SU-DHL-6 (cell line): Measurements from ENCODE around the gene DYNLT3.

Experiments
- H2AFZ ChIP-seq: fragments of 200-600 bp; sonication (generic); 2 replicates; pipeline ENCODE4 v1.6.1; 2014; ENCODE audit warnings: low read depth, mild to moderate bottlenecking, moderate library complexity, mixed read lengths, antibody characterized with exemption, low read length; ENCODE audit not compliant: severe bottlenecking
- H3F3A ChIP-seq: fragments of 200-600 bp; shearing (Covaris generic); 2 replicates; pipeline ENCODE4 v1.6.0; 2016; ENCODE audit warnings: antibody characterized with exemption, mild to moderate bottlenecking; ENCODE audit not compliant: insufficient read depth
- H3K27ac ChIP-seq: fragments of 200-600 bp; sonication (generic); 2 replicates; pipeline ENCODE4 v1.5.1; 2016; ENCODE audit warnings: low read depth, mild to moderate bottlenecking, low read length, moderate library complexity, mixed read lengths
- H3K27me3 ChIP-seq: fragments of 200-600 bp; sonication (generic), shearing (Covaris generic); 2 replicates; pipeline ENCODE4 v1.6.0; 2014; ENCODE audit warnings: mild to moderate bottlenecking, low read length
- H3K36me3 ChIP-seq: fragments of 200-600 bp; sonication (generic); 2 replicates; pipeline ENCODE4 v1.6.1; 2014; ENCODE audit warnings: mild to moderate bottlenecking, low read length, mixed read lengths
- H3K4me2 ChIP-seq: fragments of 300-600, 200-600 bp; shearing (Covaris generic), sonication (generic); 2 replicates; pipeline ENCODE4 v1.6.0; 2014; ENCODE audit warnings: low read length, low read depth, mild to moderate bottlenecking; ENCODE audit not compliant: poor library complexity, severe bottlenecking
- H3K4me3 ChIP-seq: fragments of 200-600 bp; sonication (generic); 2 replicates; pipeline ENCODE4 v1.5.1; 2014; ENCODE audit warnings: antibody characterized with exemption, low read length, mild to moderate bottlenecking, mixed read lengths; ENCODE audit not compliant: insufficient read depth, poor library complexity, severe bottlenecking
- H3K79me2 ChIP-seq: fragments of 200-600 bp; sonication (generic); 2 replicates; pipeline ENCODE4 v1.6.1; 2014; ENCODE audit warnings: mild to moderate bottlenecking, low read length, moderate library complexity; ENCODE audit not compliant: insufficient read depth
- H3K9ac ChIP-seq: fragments of 200-600 bp; sonication (generic); 2 replicates; pipeline ENCODE4 v1.7.0; 2014; ENCODE audit warnings: mild to moderate bottlenecking, low read length
- H3K9me2 ChIP-seq: fragments of 200-600 bp; sonication (generic); replicated peaks from 2 replicates; pipeline ENCODE4 v1.6.1; 2014; ENCODE audit warnings: low read length; ENCODE audit not compliant: insufficient read depth
- H3K9me3 ChIP-seq: fragments of 200-600 bp; sonication (generic); 2 replicates; pipeline ENCODE4 v1.6.1; 2014; ENCODE audit warnings: low read length, mixed read lengths; ENCODE audit not compliant: insufficient read depth
- H4K20me1 ChIP-seq: fragments of 200-600 bp; sonication (generic); 2 replicates; pipeline ENCODE4 v1.6.1; 2014; ENCODE audit warnings: low read depth, mild to moderate bottlenecking, antibody characterized with exemption, low read length, moderate library complexity, mixed read lengths
- EZH2phosphoT487 ChIP-seq: fragments of 200-600 bp; sonication (generic), shearing (Covaris generic); conservative IDR thresholded peaks from 2 replicates; pipeline ENCODE4 v1.6.1; 2018; ENCODE audit warnings: mild to moderate bottlenecking, antibody characterized with exemption, low read length, moderate library complexity, mixed read lengths
- TF ChIP-seq, protein P1 (sequence below): fragments of 200-600 bp; sonication (generic); IDR thresholded peaks from one replicate; pipeline ENCODE4 v1.5.1; 2017; ENCODE audit warnings: antibody characterized with exemption, mild to moderate bottlenecking, low read length, moderate library complexity; ENCODE audit not compliant: insufficient read depth, poor library complexity, severe bottlenecking

DYNLT3 gene

DNA sequence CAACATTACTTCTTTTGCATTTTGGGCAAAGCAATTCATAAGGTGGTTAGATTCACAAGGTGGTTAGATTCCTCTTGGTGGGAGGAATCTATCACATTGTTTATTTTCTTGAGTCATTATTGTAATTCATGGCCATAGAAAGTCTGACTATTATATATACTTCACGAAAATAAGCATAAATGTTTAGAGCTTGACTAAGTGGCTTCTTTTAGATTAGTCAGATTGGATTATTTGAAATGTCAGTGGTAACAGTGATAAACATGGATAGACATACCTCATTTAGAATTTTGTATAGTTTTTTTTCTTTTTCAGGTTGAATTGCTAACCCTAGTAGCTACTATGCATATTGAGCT lies 24.9 kb upstream of the DYNLT3 start:
- Histone ChIP-seq H3F3A (no peaks in the 10 kb centered on the region), H3K79me2 (no peaks in the 10 kb centered on the region), H3K36me3 (no peaks in the 10 kb centered on the region), H3K4me3 (no peak overlapping the region), H3K27me3 (no peaks in the 10 kb centered on the region), H3K9me3 (no peaks in the 10 kb centered on the region), H2AFZ (no peak overlapping the region), H3K27ac (no peak overlapping the region), H3K9ac (no peak overlapping the region), H3K4me2 (no peak overlapping the region), H3K9me2 (no peaks in the 10 kb centered on the region), H4K20me1 (no peaks in the 10 kb centered on the region)
- TF ChIP-seq, protein P1, sequence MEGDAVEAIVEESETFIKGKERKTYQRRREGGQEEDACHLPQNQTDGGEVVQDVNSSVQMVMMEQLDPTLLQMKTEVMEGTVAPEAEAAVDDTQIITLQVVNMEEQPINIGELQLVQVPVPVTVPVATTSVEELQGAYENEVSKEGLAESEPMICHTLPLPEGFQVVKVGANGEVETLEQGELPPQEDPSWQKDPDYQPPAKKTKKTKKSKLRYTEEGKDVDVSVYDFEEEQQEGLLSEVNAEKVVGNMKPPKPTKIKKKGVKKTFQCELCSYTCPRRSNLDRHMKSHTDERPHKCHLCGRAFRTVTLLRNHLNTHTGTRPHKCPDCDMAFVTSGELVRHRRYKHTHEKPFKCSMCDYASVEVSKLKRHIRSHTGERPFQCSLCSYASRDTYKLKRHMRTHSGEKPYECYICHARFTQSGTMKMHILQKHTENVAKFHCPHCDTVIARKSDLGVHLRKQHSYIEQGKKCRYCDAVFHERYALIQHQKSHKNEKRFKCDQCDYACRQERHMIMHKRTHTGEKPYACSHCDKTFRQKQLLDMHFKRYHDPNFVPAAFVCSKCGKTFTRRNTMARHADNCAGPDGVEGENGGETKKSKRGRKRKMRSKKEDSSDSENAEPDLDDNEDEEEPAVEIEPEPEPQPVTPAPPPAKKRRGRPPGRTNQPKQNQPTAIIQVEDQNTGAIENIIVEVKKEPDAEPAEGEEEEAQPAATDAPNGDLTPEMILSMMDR: no peak
- TF ChIP-seq EZH2phosphoT487: no peak

DNA sequence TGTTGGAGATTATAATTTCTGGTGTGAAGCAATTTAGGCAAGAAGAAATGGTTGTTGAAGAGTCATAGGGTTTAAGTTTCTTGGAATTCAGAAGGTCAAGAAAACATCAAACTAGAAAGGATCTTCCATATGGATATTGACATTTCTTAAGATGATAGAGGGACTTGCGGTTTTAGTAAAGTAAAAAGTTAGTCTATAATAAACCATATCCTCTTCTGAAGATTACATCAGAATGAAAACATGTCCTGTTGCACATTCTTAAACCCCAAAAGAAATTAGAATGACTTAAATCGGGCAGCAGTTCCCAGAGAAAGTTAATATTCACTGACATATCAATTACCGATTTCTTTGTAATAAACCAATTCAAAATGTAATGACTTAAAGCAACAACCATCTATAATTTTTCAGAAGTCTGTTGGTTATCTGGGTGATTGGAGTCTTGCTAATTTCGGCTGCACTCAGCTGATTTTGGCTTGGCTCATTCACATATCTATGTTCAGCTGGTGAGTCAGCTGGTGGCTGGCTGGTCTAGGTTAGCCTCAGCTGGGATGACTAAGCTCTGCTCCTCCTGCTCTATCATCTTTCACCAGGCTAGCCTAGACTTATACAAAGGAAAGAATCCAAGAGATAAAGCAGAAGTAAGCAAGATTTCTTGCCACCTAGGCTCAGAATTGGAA lies 24.4 kb upstream of the DYNLT3 start:
- no peak overlapping the region for H2AFZ ChIP-seq

DNA sequence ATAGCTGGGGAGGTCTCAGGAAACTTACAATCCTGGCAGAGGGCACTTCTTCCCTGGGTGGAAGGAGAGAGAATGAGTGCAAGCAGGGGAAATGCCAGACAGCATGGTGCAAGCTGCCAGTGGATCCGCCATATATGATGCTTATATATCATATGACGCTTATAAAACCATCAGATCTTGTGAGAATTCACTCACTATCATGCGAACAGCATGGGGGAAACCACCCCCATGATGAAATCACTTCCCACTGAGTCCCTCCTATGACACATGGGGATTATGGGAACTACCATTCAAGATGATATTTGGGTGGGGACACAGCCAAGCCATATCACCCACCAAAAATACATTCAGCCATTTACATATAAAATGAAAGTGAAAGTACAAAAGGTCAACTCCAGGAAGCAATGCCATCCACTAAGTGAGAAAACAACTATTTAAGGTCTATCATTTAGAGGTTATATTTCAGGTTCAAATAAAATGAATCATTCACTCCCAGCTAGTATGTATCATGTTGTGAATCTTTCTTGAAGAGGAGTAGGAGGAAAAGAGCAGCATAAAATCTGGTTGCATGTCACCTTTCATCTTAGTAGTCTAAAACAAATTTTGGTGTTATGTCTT lies 20.3 kb upstream of the DYNLT3 start:
- Histone ChIP-seq H3K27ac (no peak overlapping the region), H3K79me2 (no peaks in the 10 kb centered on the region), H3K4me2 (no peak overlapping the region), H4K20me1 (no peaks in the 10 kb centered on the region), H2AFZ (no peak overlapping the region), H3K4me3 (no peak overlapping the region), H3K27me3 (no peaks in the 10 kb centered on the region), H3K36me3 (no peaks in the 10 kb centered on the region), H3K9ac (no peak overlapping the region), H3K9me3 (no peaks in the 10 kb centered on the region), H3F3A (no peaks in the 10 kb centered on the region), H3K9me2 (no peaks in the 10 kb centered on the region)
- no peak for TF ChIP-seq EZH2phosphoT487
- TF ChIP-seq, protein P1: no peak

More for the DNA sequence above, 24.4 kb upstream of the DYNLT3 start:
- no peaks in the 10 kb centered on the region for H3F3A ChIP-seq
- no peaks in the 10 kb centered on the region for H3K79me2 ChIP-seq
- no peaks in the 10 kb centered on the region for H3K9me3 ChIP-seq
- H3K9me2 ChIP-seq: no peaks in the 10 kb centered on the region
- H3K27me3 ChIP-seq: no peaks in the 10 kb centered on the region
- TF ChIP-seq, protein P1: no peak
- no peak for TF ChIP-seq EZH2phosphoT487
- H3K27ac ChIP-seq: no peak overlapping the region
- no peaks in the 10 kb centered on the region for H3K36me3 ChIP-seq
- no peaks in the 10 kb centered on the region for H4K20me1 ChIP-seq
- no peak overlapping the region for H3K4me3 ChIP-seq
- no peak overlapping the region for H3K9ac ChIP-seq
- no peak overlapping the region for H3K4me2 ChIP-seq
